HG03280 (cell line): ENCODE data around the gene OXGR1.

Experiments
- ATAC-seq: cut with Tn5 transposase; IDR thresholded peaks from one replicate; pipeline ENCODE4 v1.9.1; 2021; ENCODE audit warnings: mild to moderate bottlenecking, moderate library complexity; ENCODE audit not compliant: unreplicated experiment

OXGR1 gene

GRCh38 chr13:96966415-96967102 lies 27.7 kb downstream of the OXGR1 start:
- ATAC-seq: no peak

GRCh38 chr13:96963786-96964475 lies 30.3 kb downstream of the OXGR1 start:
- no peak for ATAC-seq

DNA sequence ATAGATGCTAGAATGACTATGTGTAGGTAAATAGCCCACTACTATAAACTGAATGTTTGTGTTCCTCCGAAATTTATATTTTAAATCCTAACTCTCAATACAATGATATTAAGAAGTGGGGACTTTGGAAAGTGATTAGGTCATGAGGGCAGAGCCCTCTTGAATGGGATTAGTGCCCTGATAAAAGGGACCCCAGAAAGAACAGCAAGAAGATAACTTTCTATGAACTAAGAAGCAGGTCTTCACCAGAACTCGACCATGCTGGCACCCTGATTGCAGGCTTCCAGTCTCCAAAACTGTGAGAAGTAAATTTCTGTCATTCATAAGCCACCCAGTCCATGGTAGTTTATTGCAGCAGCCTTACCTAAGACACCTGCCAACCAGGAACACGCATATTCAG lies 33.9 kb downstream of the OXGR1 start:
- no peak for ATAC-seq

DNA sequence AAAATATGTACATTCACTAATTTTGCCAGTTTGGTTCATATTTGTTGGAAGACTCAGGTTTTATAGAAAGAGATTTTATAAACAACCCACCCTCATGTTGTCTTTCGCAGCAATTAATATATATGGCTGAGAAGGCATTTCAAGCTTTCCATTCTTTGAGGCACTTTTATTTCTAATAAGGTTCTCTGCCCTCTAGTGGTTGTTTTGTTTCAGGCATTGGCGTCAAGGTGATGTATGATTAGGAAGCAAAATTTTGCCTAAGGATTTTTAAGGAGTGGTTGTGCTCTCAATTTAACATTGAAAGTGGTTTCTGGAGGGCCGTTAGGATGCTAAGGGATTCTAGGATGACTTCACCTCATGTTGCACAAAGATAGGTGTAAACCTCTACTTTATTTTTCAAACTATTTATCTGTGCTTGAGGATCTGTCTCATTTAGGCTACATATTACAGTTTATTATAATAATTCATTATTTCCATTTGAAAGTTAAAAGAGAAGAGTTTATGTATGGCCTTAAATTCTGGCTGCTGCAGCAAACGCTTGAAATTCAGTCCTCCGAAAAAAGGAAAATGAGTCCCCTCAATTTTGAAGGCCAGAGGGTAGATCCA lies 35.9 kb downstream of the OXGR1 start:
- no peak for ATAC-seq

DNA sequence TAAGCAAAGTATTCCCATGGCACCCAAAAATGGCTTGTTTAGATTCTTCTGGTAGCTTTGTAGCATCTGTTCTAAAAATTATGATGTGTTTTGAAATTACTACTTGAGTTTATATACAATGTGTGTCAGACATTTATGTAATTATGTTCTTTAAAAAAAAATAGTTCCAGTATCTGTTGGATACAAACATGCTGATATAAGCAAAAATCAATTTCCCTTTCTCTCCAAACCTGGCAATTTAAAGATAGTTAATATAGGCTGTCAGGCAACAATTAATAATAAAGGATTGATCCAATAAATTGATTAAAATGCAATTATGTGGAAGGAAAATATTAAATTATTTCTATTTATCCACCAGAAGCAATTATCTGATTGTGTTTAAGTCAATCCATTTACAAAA lies 41.7 kb downstream of the OXGR1 start:
- no peak for ATAC-seq

GRCh38 chr13:96948127-96948526 lies 46.1 kb downstream of the OXGR1 start:
- ATAC-seq: no peak

GRCh38 chr13:96947343-96947910 lies 46.8 kb downstream of the OXGR1 start:
- no peak for ATAC-seq

DNA sequence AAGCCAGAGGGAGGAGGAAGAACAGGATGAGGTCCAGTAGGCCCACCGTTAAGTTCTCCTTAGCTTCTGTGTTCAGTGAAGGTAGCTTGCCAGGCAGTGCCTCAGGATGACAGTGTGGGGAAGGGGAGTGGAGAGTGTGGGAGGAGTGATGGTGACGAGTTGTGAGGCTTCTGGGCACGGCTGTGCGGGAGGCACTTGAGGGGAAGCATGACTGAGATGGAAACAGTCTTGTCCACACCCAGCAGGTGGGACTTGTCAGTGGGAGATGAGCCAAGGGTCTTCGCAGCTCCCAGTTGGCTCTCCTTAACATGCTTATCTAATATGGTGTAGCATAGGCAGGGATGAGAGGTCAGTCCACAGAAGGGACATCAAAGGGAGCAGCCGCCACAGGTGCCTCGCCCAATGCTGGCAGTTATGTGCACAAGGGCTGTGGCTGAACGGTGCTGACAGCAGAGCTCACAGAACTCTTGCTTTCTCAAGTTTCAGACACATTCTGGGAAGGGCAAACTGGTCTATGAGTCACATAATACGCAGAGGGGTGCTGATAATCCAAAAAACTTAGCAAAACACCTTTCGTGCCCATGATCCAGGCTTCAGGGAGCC lies 47.5 kb downstream of the OXGR1 start:
- no peak for ATAC-seq

- no peak for ATAC-seq
These were observed 53.3 kb downstream of the OXGR1 start for GRCh38 chr13:96940961-96941360.

- ATAC-seq: no peak
These were observed 58.4 kb downstream of the OXGR1 start for GRCh38 chr13:96935901-96936300.
